Subcutaneous adipose tissue (tissue), 4 donors: ENCODE data around the gene TPO. TPM values are rescaled to one million over a fixed set of nuclear protein-coding genes. Genes with fewer than 3 reads are reported as not detected.

Source experiments
- CTCF ChIP-seq: fragments of 450-650 bp; IDR thresholded peaks from one replicate; pipeline ENCODE4 v1.5.1; 2016; ENCODE audit warnings: low read depth, mild to moderate bottlenecking, control low read depth, antibody characterized with exemption, moderate library complexity
- total RNA-seq, 4 donors: library from RNA; depleted of rRNA; stranded (reverse); fragments of >200 nt; gene quantifications; one replicate each; pipeline ENCODE4 v1.1.0, GENCODE V29; 2016

The TPO gene
- total RNA-seq, 4 donors from 2014 or later: 5.9 to 22.2 (median 15.4) TPM

GRCh38 chr2:1374287-1374686, 39.0 kb upstream of the TPO start:
- TF ChIP-seq CTCF: no peak

GRCh38 chr2:1375794-1376193, 37.5 kb upstream of the TPO start:
- TF ChIP-seq CTCF: no peak

GRCh38 chr2:1377473-1377872, 35.8 kb upstream of the TPO start:
- TF ChIP-seq CTCF: no peak

GRCh38 chr2:1378456-1379150, 34.7 kb upstream of the TPO start:
- no peak for TF ChIP-seq CTCF

GRCh38 chr2:1381644-1382043, 31.6 kb upstream of the TPO start:
- no peak for TF ChIP-seq CTCF

GRCh38 chr2:1393321-1393720, 19.9 kb upstream of the TPO start:
- TF ChIP-seq CTCF: no peak

- no peak for TF ChIP-seq CTCF
Measured at GRCh38 chr2:1394709-1395408, 18.4 kb upstream of the TPO start.
